ENCODE measurements around the gene TMEM120A.

GRCh38 chr7:75987805-75988567 lies 6.4 kb downstream of the TMEM120A start:
- TF ChIP-seq EZH2 (IDR thresholded peaks at IDR 0.05; ENCODE audit: borderline replicate concordance, low read depth, low read length, severe bottlenecking) (no peak), CTCF (IDR thresholded peaks at IDR 0.05; ENCODE audit: borderline replicate concordance, extremely low read depth, low read length, poor library complexity, severe bottlenecking) (no peak)
